HG03108 (cell line): Measurements from ENCODE around the gene IRAK2.
"Not testable (repeated sequence)": the region's sequence is repeated elsewhere in the genome, so short reads cannot be mapped to it uniquely, and the experiment has no call there.

Source experiments
- ATAC-seq: cut with Tn5 transposase; IDR thresholded peaks from one replicate; pipeline ENCODE4 v1.9.1; 2021; ENCODE audit warnings: moderate library complexity; ENCODE audit not compliant: unreplicated experiment

The IRAK2 gene

GRCh38 chr3:10157031-10157430 lies 7.7 kb upstream of the IRAK2 start:
- no peak for ATAC-seq

DNA sequence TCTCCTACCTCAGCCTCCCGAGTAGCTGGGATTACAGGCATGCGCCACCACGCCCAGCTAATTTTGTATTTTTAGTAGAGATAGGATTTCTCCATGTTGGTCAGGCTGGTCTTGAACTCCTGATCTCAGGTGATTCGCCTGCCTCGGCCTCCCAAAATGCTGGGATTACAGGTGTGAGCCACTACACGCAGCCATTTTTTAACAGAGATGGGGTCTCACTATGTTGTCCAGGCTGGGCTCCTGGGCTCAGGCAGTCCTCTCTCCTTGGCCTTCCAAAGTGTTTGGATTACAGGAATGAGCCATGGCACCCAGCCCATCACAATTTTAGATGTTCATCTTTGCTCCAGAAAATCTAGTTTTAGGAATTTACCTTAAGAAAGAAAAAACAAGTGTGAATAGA lies 6.2 kb upstream of the IRAK2 start:
- ATAC-seq: not testable (repeated sequence)

DNA sequence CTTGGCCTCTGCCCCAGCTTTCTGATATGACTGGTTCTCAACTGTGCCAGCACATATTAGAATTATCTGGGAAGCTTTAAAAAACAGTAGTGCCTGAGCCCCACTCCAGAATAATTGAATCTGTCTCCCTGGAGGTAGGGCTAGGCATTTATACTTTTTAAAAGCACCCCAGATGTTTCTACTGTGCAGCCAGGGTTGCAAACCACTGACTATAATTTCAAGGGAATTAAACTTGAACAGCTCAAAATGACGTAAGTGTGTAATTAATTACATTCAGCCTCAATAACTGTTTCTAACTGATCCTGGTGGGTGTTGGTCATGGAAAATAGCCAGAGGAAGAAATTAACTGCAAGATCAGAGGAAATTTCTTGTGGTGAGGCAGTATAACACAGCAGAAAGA lies 4.4 kb upstream of the IRAK2 start:
- ATAC-seq: no peak

GRCh38 chr3:10160925-10161324 lies 3.8 kb upstream of the IRAK2 start:
- no peak for ATAC-seq

GRCh38 chr3:10162185-10162584 lies 2.5 kb upstream of the IRAK2 start:
- ATAC-seq: no peak

- ATAC-seq: not testable (repeated sequence)
These were observed 546 bp upstream of the IRAK2 start for GRCh38 chr3:10164201-10164545.

GRCh38 chr3:10166213-10166604 lies 1.5 kb downstream of the IRAK2 start:
- no peak for ATAC-seq

- ATAC-seq: no peak
These were observed 4.3 kb downstream of the IRAK2 start for GRCh38 chr3:10169000-10169496.

DNA sequence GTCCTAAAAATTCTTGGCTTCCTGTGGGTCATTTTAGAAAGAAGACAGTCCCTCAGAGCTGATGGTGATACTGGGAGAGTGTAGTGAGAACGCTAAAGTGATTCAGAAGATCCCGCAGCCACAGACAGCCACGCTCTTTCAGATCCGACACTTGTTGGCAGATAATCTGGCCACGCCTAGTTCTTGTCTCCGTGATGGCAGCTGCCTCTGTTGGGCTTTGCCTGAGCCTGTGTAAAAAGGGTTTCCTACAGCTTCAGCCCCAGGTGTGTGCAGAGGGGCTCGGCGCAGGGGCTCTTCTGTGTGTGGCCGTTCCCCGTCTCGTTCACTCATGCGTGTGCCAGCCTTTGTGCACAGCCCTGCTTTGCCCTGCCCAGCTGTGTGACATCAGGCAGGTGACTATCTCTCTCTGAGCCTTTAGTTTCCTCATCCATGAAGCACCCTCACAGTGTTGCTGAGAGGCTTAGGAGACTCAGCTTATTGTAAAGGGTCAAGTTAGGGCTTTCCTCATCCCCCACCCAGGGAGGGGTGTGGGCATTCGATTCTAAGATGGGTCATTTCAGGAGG lies 6.3 kb downstream of the IRAK2 start:
- no peak for ATAC-seq

GRCh38 chr3:10173095-10173925 lies 8.6 kb downstream of the IRAK2 start:
- ATAC-seq: no peak

DNA sequence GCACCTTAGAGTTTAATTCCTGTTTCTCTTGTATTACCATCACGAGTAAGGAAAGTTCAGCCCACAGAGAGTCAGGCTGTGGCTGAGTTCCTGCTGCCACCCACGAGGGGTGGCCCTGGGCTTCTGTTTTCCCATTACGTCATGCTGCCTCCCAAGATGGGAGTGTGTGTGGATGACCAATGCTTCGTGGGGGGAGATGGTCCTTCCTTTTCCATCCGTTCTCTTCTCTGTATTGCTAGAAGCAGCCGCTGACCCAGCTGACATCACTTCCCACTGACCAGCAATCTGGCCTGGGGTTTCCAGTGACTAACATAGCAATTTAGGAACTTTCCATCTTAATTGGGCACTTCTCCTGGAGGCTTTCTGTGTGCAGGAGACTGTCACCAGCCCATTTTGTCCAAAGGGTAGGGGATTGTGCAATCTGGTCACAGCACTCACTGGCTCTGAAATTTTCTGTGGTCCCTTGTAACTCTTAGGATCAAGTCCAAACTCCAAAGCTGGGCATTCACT lies 9.3 kb downstream of the IRAK2 start:
- no peak for ATAC-seq

- ATAC-seq: not testable (repeated sequence)
These were observed 10.6 kb downstream of the IRAK2 start for GRCh38 chr3:10175334-10175733.

- not testable (repeated sequence) for ATAC-seq
These were observed 11.4 kb downstream of the IRAK2 start for GRCh38 chr3:10176150-10176549.

DNA sequence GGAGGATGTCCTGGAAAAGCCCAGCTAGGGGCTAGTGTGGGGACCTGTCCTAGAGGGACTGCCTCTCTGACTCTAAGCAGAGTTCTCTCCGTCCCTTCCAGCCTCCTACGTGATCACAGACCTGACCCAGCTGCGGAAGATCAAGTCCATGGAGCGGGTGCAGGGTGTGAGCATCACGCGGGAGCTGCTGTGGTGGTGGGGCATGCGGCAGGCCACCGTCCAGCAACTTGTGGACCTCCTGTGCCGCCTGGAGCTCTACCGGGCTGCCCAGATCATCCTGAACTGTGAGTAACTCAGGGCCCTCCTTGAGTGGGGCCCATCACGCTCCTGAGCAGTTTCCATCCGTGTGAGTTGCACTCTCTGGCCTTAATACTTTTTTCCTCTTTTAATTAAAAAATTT lies 13.0 kb downstream of the IRAK2 start:
- ATAC-seq: no peak

- ATAC-seq: no peak
These were observed 14.2 kb downstream of the IRAK2 start for GRCh38 chr3:10178892-10179291.

GRCh38 chr3:10180289-10180688 lies 15.6 kb downstream of the IRAK2 start:
- no peak for ATAC-seq

- ATAC-seq: no peak
These were observed 16.1 kb downstream of the IRAK2 start for GRCh38 chr3:10180738-10181295.

DNA sequence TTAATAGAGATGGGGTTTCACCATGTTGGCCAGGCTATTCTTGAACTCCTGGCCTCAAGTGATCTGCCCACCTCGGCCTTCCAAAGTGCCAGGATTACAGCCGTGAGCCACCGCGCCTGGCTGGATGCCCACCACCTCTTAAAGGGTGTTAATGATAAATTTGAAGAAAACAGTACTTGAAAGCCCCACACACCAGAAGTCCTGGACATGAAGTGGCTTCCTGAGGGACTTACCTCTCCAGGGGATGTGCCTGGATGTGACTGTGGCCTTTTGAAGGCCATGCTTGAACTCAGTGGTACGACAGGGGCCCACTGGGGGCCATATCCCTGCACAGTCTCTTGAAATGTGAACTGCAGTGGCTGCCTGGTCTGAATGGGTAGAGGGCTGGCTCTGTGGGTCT lies 18.2 kb downstream of the IRAK2 start:
- ATAC-seq: no peak

DNA sequence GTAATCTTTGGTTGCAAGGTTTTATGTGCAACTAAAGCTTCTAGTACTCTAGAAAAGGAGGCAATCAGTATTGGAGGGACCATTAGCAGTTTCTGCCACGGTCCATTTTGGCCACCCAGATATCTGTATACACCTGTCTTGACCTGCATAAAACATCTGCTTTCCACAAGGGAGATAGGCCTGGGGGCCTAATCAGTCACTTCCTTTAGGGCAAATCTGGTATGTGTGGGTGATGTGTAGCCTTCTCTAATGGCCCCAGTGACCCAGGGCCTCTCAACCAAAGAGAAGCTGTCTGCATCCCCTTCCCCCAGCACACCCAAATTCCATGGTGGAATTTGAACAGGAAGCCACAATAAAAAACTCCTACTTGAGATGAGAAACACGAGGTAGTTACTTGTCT lies 19.5 kb downstream of the IRAK2 start:
- no peak for ATAC-seq

DNA sequence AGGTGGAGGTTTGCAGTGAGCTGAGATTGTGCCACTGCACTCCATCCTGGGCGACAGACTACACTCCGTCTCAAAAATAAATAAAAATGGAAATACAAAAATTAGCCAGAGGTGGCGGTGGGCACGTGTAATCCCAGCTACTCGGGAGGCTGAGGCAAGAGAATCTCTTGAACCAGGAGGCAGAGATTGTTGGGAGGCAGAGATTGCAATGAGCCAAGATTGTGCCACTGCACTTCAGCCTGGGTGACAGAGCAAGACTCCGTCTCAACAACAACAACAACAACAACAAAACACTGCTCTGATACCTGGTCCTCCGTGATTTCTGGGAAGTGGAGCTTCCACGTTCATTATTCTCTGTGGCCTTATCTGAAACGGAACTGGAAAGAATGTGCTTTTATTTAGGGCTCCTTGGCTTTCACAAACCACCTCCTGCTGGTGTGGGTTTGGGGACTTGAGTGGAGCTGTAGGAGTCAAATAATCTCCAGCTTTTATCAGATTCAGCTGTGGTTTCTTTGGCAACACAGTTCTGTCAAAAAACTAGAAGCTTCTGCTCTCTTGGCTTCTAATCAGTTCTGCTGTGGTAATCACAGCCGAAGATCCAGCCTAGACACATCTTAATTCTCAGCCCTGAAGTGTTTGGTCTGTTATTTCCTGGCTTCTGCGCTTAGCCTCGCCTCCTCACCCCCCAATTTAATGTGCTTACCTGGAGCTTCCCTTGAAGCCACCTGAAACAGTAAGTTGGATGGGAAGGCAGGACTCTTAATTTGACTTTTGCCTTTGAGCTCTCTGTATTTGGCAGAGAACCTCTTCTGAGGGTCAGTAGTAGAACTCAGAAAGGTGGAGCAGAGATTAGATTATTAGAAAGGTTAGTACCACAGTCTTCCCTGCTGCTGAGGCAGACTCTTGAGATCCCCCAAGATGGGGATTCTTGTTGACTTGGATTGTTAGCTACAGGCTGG lies 21.4 kb downstream of the IRAK2 start:
- ATAC-seq: no peak

- no peak for ATAC-seq
These were observed 22.7 kb downstream of the IRAK2 start for GRCh38 chr3:10187290-10187876.
